ENCODE data around the gene AK9.

DNA sequence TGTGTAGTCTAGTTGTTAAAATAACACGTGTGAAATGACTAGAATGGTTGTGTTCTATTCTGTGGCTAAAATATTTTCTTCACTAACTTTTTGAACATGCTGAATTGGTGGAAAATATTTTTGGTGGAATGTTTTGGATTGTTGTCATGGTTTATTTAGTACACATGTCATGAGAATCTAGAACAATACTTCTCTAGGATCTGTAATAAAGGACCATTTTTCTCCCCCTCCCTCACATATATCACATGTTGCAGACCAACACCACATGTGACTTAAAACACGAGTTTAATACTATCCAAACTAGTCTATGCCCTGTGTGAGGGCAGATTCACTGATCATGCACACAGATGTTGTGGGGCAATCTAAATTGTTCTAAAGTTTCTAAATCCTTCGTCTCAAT is 29.3 kb upstream of the AK9 start:
- TF ChIP-seq, protein P1, sequence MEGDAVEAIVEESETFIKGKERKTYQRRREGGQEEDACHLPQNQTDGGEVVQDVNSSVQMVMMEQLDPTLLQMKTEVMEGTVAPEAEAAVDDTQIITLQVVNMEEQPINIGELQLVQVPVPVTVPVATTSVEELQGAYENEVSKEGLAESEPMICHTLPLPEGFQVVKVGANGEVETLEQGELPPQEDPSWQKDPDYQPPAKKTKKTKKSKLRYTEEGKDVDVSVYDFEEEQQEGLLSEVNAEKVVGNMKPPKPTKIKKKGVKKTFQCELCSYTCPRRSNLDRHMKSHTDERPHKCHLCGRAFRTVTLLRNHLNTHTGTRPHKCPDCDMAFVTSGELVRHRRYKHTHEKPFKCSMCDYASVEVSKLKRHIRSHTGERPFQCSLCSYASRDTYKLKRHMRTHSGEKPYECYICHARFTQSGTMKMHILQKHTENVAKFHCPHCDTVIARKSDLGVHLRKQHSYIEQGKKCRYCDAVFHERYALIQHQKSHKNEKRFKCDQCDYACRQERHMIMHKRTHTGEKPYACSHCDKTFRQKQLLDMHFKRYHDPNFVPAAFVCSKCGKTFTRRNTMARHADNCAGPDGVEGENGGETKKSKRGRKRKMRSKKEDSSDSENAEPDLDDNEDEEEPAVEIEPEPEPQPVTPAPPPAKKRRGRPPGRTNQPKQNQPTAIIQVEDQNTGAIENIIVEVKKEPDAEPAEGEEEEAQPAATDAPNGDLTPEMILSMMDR (IDR thresholded peaks at IDR 0.05): no peak
- no peak for TF ChIP-seq POLR2A (IDR thresholded peaks at IDR 0.05)

Measured in lower leg skin (tissue), 3 donors.